PC-3 (cell line): ENCODE data around the gene TNNC2. TPM values are rescaled to one million over a fixed set of nuclear protein-coding genes. Genes with fewer than 3 reads are reported as not detected.

ENCODE experiments used
- ATAC-seq: fragments of 200-7000 bp; cut with Tn5 transposase; 2 replicates; pipeline ENCODE4 v1.9.1; 2020; ENCODE audit warnings: mild to moderate bottlenecking, moderate library complexity
- BruUV-seq: library from RNA; stranded (reverse); fragments of 400-500 nt; replicated peaks from 2 replicates; lab custom pipeline; 2021; lab: Mats Ljungman, UMichigan
- CTCF ChIA-PET: fragments of 300-600 bp; sonication (Branson Sonifier 250); formaldehyde crosslinking; loops from one replicate; lab custom pipeline; 2022; ENCODE audit warnings: antibody characterized with exemption; lab: Charles Lee
- POLR2A ChIA-PET: fragments of 300-600 bp; sonication (Branson Sonifier 250); formaldehyde crosslinking; loops from one replicate; lab custom pipeline; 2022; ENCODE audit warnings: antibody characterized with exemption; ENCODE audit not compliant: unreplicated experiment; lab: Charles Lee
- DNase-seq: peaks from one replicate; pipeline ENCODE4 v3.0.0-alpha.2; 2015
- H2AFZ ChIP-seq: fragments of 300-600 bp; sonication (generic); 2 replicates; pipeline ENCODE4 v1.6.0; 2016; ENCODE audit warnings: antibody characterized with exemption, low read length
- H3F3A ChIP-seq: fragments of 300-600 bp; sonication (generic); one replicate; pipeline ENCODE4 v1.6.0; 2017; ENCODE audit warnings: antibody characterized with exemption, low read length, control low read depth, mild to moderate bottlenecking; ENCODE audit not compliant: unreplicated experiment
- H3K27ac ChIP-seq: fragments of 300-600 bp; sonication (generic); 2 replicates; pipeline ENCODE4 v1.5.1; 2016; ENCODE audit warnings: mild to moderate bottlenecking, low read length
- H3K27me3 ChIP-seq: fragments of 300-600 bp; sonication (generic); 2 replicates; pipeline ENCODE4 v1.6.1; 2016; ENCODE audit warnings: low read length, mixed read lengths
- H3K36me3 ChIP-seq: fragments of 300-600 bp; sonication (generic); 2 replicates; pipeline ENCODE4 v1.6.1; 2016; ENCODE audit warnings: low read depth, mixed run types, low read length, mixed read lengths
- H3K4me1 ChIP-seq: fragments of 300-600 bp; sonication (generic); 2 replicates; pipeline ENCODE4 v1.5.1; 2016; ENCODE audit warnings: low read length; ENCODE audit not compliant: insufficient read depth
- H3K4me2 ChIP-seq: fragments of 300-600 bp; sonication (generic); 2 replicates; pipeline ENCODE4 v1.6.0; 2016; ENCODE audit warnings: low read length
- H3K4me3 ChIP-seq: fragments of 300-600 bp; sonication (generic); 2 replicates; pipeline ENCODE4 v1.5.1; 2016; ENCODE audit warnings: mild to moderate bottlenecking, low read length, mixed read lengths
- H3K79me2 ChIP-seq: fragments of 300-600 bp; sonication (generic); 2 replicates; pipeline ENCODE4 v1.6.1; 2017; ENCODE audit warnings: low read length, mixed read lengths
- H3K9ac ChIP-seq: fragments of 300-600 bp; sonication (generic); 2 replicates; pipeline ENCODE4 v1.6.0; 2016; ENCODE audit warnings: mild to moderate bottlenecking, low read length
- H3K9me2 ChIP-seq: fragments of 300-600 bp; sonication (generic); replicated peaks from 2 replicates; pipeline ENCODE4 v1.6.1; 2016; ENCODE audit warnings: mixed run types, low read length, mixed read lengths
- H3K9me3 ChIP-seq: fragments of 300-600 bp; sonication (generic); 2 replicates; pipeline ENCODE4 v1.6.1; 2016; ENCODE audit warnings: low read length, mixed read lengths
- H4K20me1 ChIP-seq: fragments of 300-600 bp; sonication (generic); 2 replicates; pipeline ENCODE4 v1.6.1; 2016; ENCODE audit warnings: low read length, mixed read lengths
- EZH2 ChIP-seq: fragments of 300-600 bp; sonication (generic); IDR thresholded peaks from one replicate; pipeline ENCODE4 v1.6.1; 2017; ENCODE audit warnings: antibody characterized with exemption, mild to moderate bottlenecking, low read length; ENCODE audit not compliant: unreplicated experiment
- EZH2phosphoT487 ChIP-seq: fragments of 300-600 bp; sonication (generic); IDR thresholded peaks from 2 replicates; pipeline ENCODE4 v1.6.1; 2018; ENCODE audit warnings: mild to moderate bottlenecking, antibody characterized with exemption, low read length, borderline replicate concordance
- intact Hi-C: fragments of 100-400 bp; cut with micrococcal nuclease; formaldehyde crosslinking; loops from 2 replicates; pipeline ENCODE4 v1.9.0; 2023
- total RNA-seq: library from RNA; depleted of rRNA; stranded (reverse); fragments of >200 nt; gene quantifications from 2 replicates; pipeline ENCODE4 v1.2.3, GENCODE V29; 2014
- TF ChIP-seq, protein P1 (sequence below): fragments of 300-600 bp; sonication (generic); conservative IDR thresholded peaks from 2 replicates; pipeline ENCODE4 v1.5.1; 2017; ENCODE audit warnings: antibody characterized with exemption, low read depth, mild to moderate bottlenecking, low read length

The TNNC2 gene
- total RNA-seq, 1 experiment from 2014 or later = not detected

DNA sequence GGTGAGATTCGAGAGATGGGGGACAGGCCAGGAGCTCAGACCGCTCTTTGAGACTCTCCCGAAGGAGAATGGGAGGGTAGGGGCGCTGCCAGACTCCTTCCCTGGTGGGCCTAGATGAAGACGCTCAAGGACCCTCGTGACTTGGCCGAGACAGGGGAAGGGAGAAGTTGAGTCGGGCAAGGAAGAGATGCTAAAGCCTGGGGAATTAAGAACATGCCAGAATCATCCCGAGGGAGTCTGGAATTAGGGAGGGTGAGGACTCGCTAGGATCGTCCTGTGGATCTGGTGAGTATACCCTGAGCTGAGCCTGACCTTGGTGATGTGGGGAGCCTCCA lies 14.1 kb downstream of the TNNC2 start:
- ATAC-seq = no peak
- CTCF ChIA-PET = interaction anchor here (0.6 kb wide), 1 partner anchor 79 kb away, joined by 3 read pairs; no protein-coding TSS in a partner anchor
- H3K36me3 ChIP-seq = peaks cover 65% of the 10 kb centered on the region
- H3K27ac ChIP-seq = peak overlapping the region; percentile 82
- H3K4me3 ChIP-seq = peak overlapping the region; percentile 98
- POLR2A ChIA-PET = no interaction called here
- peak overlapping the region; percentile 89 for H2AFZ ChIP-seq
- H4K20me1 ChIP-seq = peaks cover 11% of the 10 kb centered on the region; the same call in 1 of the 2 replicates
- H3F3A ChIP-seq = peaks cover 11% of the 10 kb centered on the region
- intact Hi-C loops = loop anchor here (2.0 to 10.0 kb wide), 3 partner anchors 14 to 122 kb away; partner anchors contain the start of genes CTSA, NEURL2 and PCIF1
- peak overlapping the region; percentile 95 for H3K4me2 ChIP-seq
- TF ChIP-seq EZH2 (no peak), EZH2phosphoT487 (no peak)
- TF ChIP-seq, protein P1, sequence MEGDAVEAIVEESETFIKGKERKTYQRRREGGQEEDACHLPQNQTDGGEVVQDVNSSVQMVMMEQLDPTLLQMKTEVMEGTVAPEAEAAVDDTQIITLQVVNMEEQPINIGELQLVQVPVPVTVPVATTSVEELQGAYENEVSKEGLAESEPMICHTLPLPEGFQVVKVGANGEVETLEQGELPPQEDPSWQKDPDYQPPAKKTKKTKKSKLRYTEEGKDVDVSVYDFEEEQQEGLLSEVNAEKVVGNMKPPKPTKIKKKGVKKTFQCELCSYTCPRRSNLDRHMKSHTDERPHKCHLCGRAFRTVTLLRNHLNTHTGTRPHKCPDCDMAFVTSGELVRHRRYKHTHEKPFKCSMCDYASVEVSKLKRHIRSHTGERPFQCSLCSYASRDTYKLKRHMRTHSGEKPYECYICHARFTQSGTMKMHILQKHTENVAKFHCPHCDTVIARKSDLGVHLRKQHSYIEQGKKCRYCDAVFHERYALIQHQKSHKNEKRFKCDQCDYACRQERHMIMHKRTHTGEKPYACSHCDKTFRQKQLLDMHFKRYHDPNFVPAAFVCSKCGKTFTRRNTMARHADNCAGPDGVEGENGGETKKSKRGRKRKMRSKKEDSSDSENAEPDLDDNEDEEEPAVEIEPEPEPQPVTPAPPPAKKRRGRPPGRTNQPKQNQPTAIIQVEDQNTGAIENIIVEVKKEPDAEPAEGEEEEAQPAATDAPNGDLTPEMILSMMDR = no peak
- H3K9ac ChIP-seq = peak overlapping the region; percentile 99
- H3K27me3 ChIP-seq = no peaks in the 10 kb centered on the region
- H3K9me3 ChIP-seq = no peaks in the 10 kb centered on the region
- H3K79me2 ChIP-seq = peaks cover 35% of the 10 kb centered on the region
- H3K9me2 ChIP-seq = no peaks in the 10 kb centered on the region
- DNase-seq = no peak
- peaks cover 38% of the 10 kb centered on the region for H3K4me1 ChIP-seq
- BruUV-seq = no TSS peak

DNA sequence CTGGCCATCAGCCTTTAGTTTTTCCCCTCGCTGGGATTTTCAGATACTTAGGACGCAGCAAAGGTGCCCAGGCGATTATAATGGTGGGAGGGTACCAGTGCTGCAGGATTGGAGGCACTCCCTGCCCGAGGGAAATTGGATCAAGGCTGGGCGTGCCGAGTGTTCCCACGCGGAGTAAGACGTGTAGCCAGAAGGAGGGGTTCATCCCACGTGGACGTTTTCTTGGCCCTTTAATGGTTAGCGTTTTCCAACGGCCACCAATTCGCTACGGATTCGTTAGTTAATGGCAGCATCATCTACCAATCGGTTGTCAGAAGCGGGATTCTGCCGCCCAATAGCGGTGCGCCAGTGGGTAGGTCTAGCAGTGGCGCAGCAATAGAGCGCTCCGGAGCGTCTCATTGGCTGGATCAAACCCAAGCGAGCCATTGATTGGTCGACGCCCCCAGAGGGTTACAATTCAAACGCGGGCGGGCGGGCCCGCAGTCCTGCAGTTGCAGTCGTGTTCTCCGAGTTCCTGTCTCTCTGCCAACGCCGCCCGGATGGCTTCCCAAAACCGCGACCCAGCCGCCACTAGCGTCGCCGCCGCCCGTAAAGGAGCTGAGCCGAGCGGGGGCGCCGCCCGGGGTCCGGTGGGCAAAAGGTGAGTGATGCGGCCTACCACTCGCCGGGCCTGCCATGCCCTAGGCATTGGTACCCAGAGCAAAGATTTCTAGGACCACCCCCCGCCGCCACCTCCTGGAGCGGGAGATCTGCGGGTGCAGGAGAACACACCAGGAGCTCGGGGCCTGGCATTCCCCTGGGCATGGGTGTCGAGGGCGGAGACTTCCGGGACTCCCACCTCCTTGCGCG lies 14.7 kb downstream of the TNNC2 start, which contains the start of gene UBE2C:
UBE2C (plus strand) TSS at position 488 of the 849 bp plus-strand sequence; CDS start at position 540, 52 bp downstream.
- H4K20me1 ChIP-seq = peaks cover 11% of the 10 kb centered on the region; the same call in 1 of the 2 replicates
- H2AFZ ChIP-seq = peak within 1 kb of the TSS; percentile 89
- peak within 1 kb of the TSS; percentile 95 for H3K4me2 ChIP-seq
- CTCF ChIA-PET = interaction anchor here (0.6 kb wide), 1 partner anchor 80 kb away, joined by 3 read pairs; no protein-coding TSS in a partner anchor
- intact Hi-C loops = loop anchor here (1.0 to 10.0 kb wide), 5 partner anchors 14 to 122 kb away; partner anchors contain the start of genes ACOT8, CTSA, NEURL2 and PCIF1
- H3K9ac ChIP-seq = peak within 1 kb of the TSS; percentile 99
- no peak for TF ChIP-seq EZH2phosphoT487
- no peak for TF ChIP-seq EZH2
- TF ChIP-seq, protein P1 = no peak
- peak; percentile 100 for DNase-seq
- peaks cover 11% of the 10 kb centered on the region for H3F3A ChIP-seq
- H3K27me3 ChIP-seq = no peaks in the 10 kb centered on the region
- no peaks in the 10 kb centered on the region for H3K9me2 ChIP-seq
- TSS peak; percentile 57 for BruUV-seq
- peak within 1 kb of the TSS; percentile 98 for H3K4me3 ChIP-seq
- ATAC-seq = peak; percentile 95
- peaks cover 35% of the 10 kb centered on the region for H3K4me1 ChIP-seq
- peaks cover 35% of the 10 kb centered on the region for H3K79me2 ChIP-seq
- peak within 1 kb of the TSS; percentile 82 for H3K27ac ChIP-seq
- H3K36me3 ChIP-seq = peaks cover 68% of the 10 kb centered on the region
- no peaks in the 10 kb centered on the region for H3K9me3 ChIP-seq
- POLR2A ChIA-PET = no interaction called here
